ENCODE results near the gene DCAF17.

DNA sequence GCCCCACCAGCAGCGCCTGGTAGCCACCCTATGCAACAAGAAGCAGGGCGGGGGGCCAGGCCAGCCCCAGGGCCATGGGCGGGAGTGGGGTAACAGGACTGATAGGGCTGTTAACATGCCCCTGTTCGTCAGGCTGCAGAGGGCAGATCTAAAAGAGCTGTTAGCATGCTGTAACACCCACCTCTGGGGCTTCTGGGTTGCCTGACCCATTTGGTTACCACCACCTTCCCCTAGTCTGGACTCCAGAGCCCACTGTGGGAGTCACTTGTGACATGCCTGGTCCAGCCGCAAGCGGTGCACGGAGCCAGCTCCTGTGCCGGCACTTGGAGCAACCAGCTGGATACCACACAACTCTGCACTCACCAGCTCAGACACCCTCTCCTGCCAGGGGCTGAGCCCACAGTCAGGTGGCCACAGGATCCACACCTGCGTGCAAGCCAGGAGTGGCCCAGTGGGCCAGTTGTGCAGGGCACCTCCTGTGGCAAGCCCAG lies 2.3 kb upstream of the DCAF17 start:
- TF ChIP-seq, protein P1, sequence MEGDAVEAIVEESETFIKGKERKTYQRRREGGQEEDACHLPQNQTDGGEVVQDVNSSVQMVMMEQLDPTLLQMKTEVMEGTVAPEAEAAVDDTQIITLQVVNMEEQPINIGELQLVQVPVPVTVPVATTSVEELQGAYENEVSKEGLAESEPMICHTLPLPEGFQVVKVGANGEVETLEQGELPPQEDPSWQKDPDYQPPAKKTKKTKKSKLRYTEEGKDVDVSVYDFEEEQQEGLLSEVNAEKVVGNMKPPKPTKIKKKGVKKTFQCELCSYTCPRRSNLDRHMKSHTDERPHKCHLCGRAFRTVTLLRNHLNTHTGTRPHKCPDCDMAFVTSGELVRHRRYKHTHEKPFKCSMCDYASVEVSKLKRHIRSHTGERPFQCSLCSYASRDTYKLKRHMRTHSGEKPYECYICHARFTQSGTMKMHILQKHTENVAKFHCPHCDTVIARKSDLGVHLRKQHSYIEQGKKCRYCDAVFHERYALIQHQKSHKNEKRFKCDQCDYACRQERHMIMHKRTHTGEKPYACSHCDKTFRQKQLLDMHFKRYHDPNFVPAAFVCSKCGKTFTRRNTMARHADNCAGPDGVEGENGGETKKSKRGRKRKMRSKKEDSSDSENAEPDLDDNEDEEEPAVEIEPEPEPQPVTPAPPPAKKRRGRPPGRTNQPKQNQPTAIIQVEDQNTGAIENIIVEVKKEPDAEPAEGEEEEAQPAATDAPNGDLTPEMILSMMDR (IDR thresholded peaks at IDR 0.05), result no peak
- TF ChIP-seq POLR2A (IDR thresholded peaks at IDR 0.05), result no peak
